HepG2 (cell line): ENCODE data around the gene MT1A. TPM values are rescaled to one million over a fixed set of nuclear protein-coding genes. Genes with fewer than 3 reads are reported as not detected.

ENCODE experiments used
- ARNT2 ChIP-seq: sonication (generic); formaldehyde crosslinking; IDR thresholded peaks from 2 replicates; pipeline ENCODE4 v1.8.0; 2022; ENCODE audit warnings: mild to moderate bottlenecking, low read depth, missing genetic modification reagents, moderate library complexity
- EZH2 ChIP-seq: conservative IDR thresholded peaks from 2 replicates; pipeline ENCODE4 v1.6.1; 2012; ENCODE audit warnings: mild to moderate bottlenecking, low read depth, low read length, moderate library complexity
- GPN1 ChIP-seq: sonication (generic); formaldehyde crosslinking; IDR thresholded peaks from 2 replicates; pipeline ENCODE4 v1.5.1; 2020; ENCODE audit warnings: missing genetic modification reagents, borderline replicate concordance
- GRHL1 ChIP-seq: sonication (generic); formaldehyde crosslinking; conservative IDR thresholded peaks from 2 replicates; pipeline ENCODE4 v1.8.0; 2022; ENCODE audit warnings: missing genetic modification reagents
- KDM3A ChIP-seq: IDR thresholded peaks from 2 replicates; pipeline ENCODE4 v1.6.1; 2018; ENCODE audit warnings: low read depth, missing compliant biosample characterization
- KLF12 ChIP-seq: sonication (generic); formaldehyde crosslinking; IDR thresholded peaks from 2 replicates; pipeline ENCODE4 v1.4.0; 2020; ENCODE audit warnings: missing genetic modification reagents, borderline replicate concordance
- MTA1 ChIP-seq: sonication (generic); formaldehyde crosslinking; IDR thresholded peaks from 2 replicates; pipeline ENCODE4 v1.4.0; 2020; ENCODE audit warnings: missing genetic modification reagents, mild to moderate bottlenecking, borderline replicate concordance
- MTF2 ChIP-seq: sonication (generic); formaldehyde crosslinking; IDR thresholded peaks from 2 replicates; pipeline ENCODE4 v1.5.0; 2020; ENCODE audit warnings: missing genetic modification reagents, borderline replicate concordance
- NAIF1 ChIP-seq: sonication (generic); formaldehyde crosslinking; IDR thresholded peaks from 2 replicates; pipeline ENCODE4 v1.5.0; 2020; ENCODE audit warnings: mild to moderate bottlenecking, missing genetic modification reagents, borderline replicate concordance
- NONO ChIP-seq, 2 experiments: fragments of 450-650 bp in 1 of 2; sonication (generic) in 1 of 2; formaldehyde crosslinking in 1 of 2; IDR thresholded peaks in 1 of 2; conservative IDR thresholded peaks in 1 of 2; 2 replicates each; pipeline versions ENCODE4 v1.6.1 to v1.8.0; 2017 to 2022; ENCODE audit warnings: mild to moderate bottlenecking in 1 of 2, missing genetic modification reagents in 1 of 2, moderate library complexity in 1 of 2
- PPARG ChIP-seq: conservative IDR thresholded peaks from 2 replicates; pipeline ENCODE4 v1.6.1; 2016; ENCODE audit warnings: missing biosample characterization, missing genetic modification reagents
- RBAK ChIP-seq: sonication (generic); formaldehyde crosslinking; IDR thresholded peaks from 2 replicates; pipeline ENCODE4 v1.5.1; 2020; ENCODE audit warnings: mild to moderate bottlenecking, missing genetic modification reagents
- REL ChIP-seq: sonication (generic); formaldehyde crosslinking; conservative IDR thresholded peaks from 2 replicates; pipeline ENCODE4 v1.8.0; 2022; ENCODE audit warnings: mild to moderate bottlenecking, missing genetic modification reagents, moderate library complexity
- RFXANK ChIP-seq: IDR thresholded peaks from 2 replicates; pipeline ENCODE4 v1.6.1; 2016
- SIX4 ChIP-seq: sonication (generic); formaldehyde crosslinking; IDR thresholded peaks from 2 replicates; pipeline ENCODE4 v1.4.0; 2020; ENCODE audit warnings: missing genetic modification reagents
- SP140L ChIP-seq: sonication (generic); formaldehyde crosslinking; IDR thresholded peaks from 2 replicates; pipeline ENCODE4 v1.4.0; 2020; ENCODE audit warnings: missing genetic modification reagents, borderline replicate concordance
- TBX2 ChIP-seq: sonication (generic); formaldehyde crosslinking; IDR thresholded peaks from 2 replicates; pipeline ENCODE4 v1.5.0; 2020; ENCODE audit warnings: missing genetic modification reagents, mild to moderate bottlenecking, borderline replicate concordance
- TGIF2 ChIP-seq: IDR thresholded peaks from 2 replicates; pipeline ENCODE4 v1.6.1; 2016; ENCODE audit warnings: control low read depth, missing compliant biosample characterization
- THAP11 ChIP-seq: IDR thresholded peaks from 2 replicates; pipeline ENCODE4 v1.6.1; 2016; ENCODE audit warnings: missing biosample characterization, missing genetic modification reagents
- XBP1 ChIP-seq: sonication (generic); formaldehyde crosslinking; IDR thresholded peaks from 2 replicates; pipeline ENCODE4 v1.5.0; 2020; ENCODE audit warnings: missing genetic modification reagents
- ZC3H4 ChIP-seq: sonication (generic); formaldehyde crosslinking; IDR thresholded peaks from 2 replicates; pipeline ENCODE4 v1.4.0; 2020; ENCODE audit warnings: missing genetic modification reagents, borderline replicate concordance
- ZNF230 ChIP-seq: sonication (generic); formaldehyde crosslinking; IDR thresholded peaks from 2 replicates; pipeline ENCODE4 v1.4.0; 2020; ENCODE audit warnings: mild to moderate bottlenecking, missing genetic modification reagents
- ZNF30 ChIP-seq: sonication (generic); formaldehyde crosslinking; IDR thresholded peaks from 2 replicates; pipeline ENCODE4 v1.5.0; 2020; ENCODE audit warnings: mild to moderate bottlenecking, missing genetic modification reagents
- ZNF343 ChIP-seq: sonication (generic); formaldehyde crosslinking; IDR thresholded peaks from 2 replicates; pipeline ENCODE4 v1.4.0; 2020; ENCODE audit warnings: mild to moderate bottlenecking, missing genetic modification reagents
- ZNF431 ChIP-seq: sonication (generic); formaldehyde crosslinking; IDR thresholded peaks from 2 replicates; pipeline ENCODE4 v1.9.0; 2022; ENCODE audit warnings: missing genetic modification reagents, low read depth, mild to moderate bottlenecking, borderline replicate concordance
- ZNF570 ChIP-seq: sonication (generic); formaldehyde crosslinking; IDR thresholded peaks from 2 replicates; pipeline ENCODE4 v1.4.0; 2020; ENCODE audit warnings: mild to moderate bottlenecking, missing genetic modification reagents, borderline replicate concordance
- ZNF879 ChIP-seq: sonication (generic); formaldehyde crosslinking; IDR thresholded peaks from 2 replicates; pipeline ENCODE4 v1.8.1; 2023; ENCODE audit warnings: missing genetic modification reagents
- ZSCAN25 ChIP-seq: sonication (generic); formaldehyde crosslinking; IDR thresholded peaks from 2 replicates; pipeline ENCODE4 v1.8.0; 2022; ENCODE audit warnings: mild to moderate bottlenecking, missing genetic modification reagents
- polyA plus RNA-seq, 8 experiments: library from polyadenylated mRNA; depleted of rRNA in 3 of 8; stranded (reverse) in 7 of 8; unstranded in 1 of 8; fragments of >200 nt; fragmentation: Illumina TruSeq in 4 of 8; extraction: Trizol in 4 of 8; gene quantifications; 2 replicates each; pipeline versions ENCODE4 v1.2.1 to v1.2.3, GENCODE V29; 2011 to 2016; ENCODE audit warnings: low read depth in 4 of 8, missing spikeins in 1 of 8, mixed read lengths in 1 of 8; ENCODE audit not compliant: insufficient read depth in 1 of 8
- total RNA-seq, 5 experiments: library from RNA; depleted of rRNA; stranded (reverse); fragments of >200 nt; fragmentation: Illumina TruSeq; extraction: Trizol; gene quantifications; 2 replicates each; pipeline ENCODE4 v1.2.3, GENCODE V29; 2016; ENCODE audit warnings: low read depth in 1 of 5
- TF ChIP-seq, protein P1 (sequence below): sonication (generic); formaldehyde crosslinking; IDR thresholded peaks from 2 replicates; pipeline ENCODE4 v1.4.0; 2020; ENCODE audit warnings: missing genetic modification reagents, low read depth, mild to moderate bottlenecking, borderline replicate concordance

The MT1A gene
- total and polyA plus RNA-seq, 2 of the 13 experiments (the other 11 are each of a cell fraction or from before 2014, with no cell fraction given), result 8.3 to 10.4 TPM

GRCh38 chr16:56667581-56668571 lies 29.4 kb downstream of the MT1A start, which contains the start of gene MT1G (continued):
- 0 out of 2 replicates have a peak, but pooled peaks have one; percentile 20 for TF ChIP-seq KLF12 (CRISPR knock-in tag)
- no peak; the same call in 1 of the 2 replicates for TF ChIP-seq GRHL1 (CRISPR knock-in tag)
- peak; percentile 28; the same call in 1 of the 2 replicates for TF ChIP-seq ZSCAN25 (CRISPR knock-in tag)
- TF ChIP-seq GPN1 (CRISPR knock-in tag), result no peak
- TF ChIP-seq TGIF2, result no peak
- no peak for TF ChIP-seq REL (CRISPR knock-in tag)
- TF ChIP-seq ZNF230, result 0 out of 2 replicates have a peak, but pooled peaks have one; percentile 31
- no peak for TF ChIP-seq NONO (IDR thresholded peaks at IDR 0.05)
- peak; percentile 70 for TF ChIP-seq NONO (CRISPR knock-in tag; conservative IDR thresholded peaks at IDR 0.05)
- 0 out of 2 replicates have a peak, but pooled peaks have one; percentile 70 for TF ChIP-seq ZNF879 (CRISPR knock-in tag)
- no peak for TF ChIP-seq ZNF30
- TF ChIP-seq ZNF570 (CRISPR knock-in tag), result no peak
- peak; percentile 84; the same call in 1 of the 2 replicates for TF ChIP-seq MTF2
- TF ChIP-seq, protein P1, sequence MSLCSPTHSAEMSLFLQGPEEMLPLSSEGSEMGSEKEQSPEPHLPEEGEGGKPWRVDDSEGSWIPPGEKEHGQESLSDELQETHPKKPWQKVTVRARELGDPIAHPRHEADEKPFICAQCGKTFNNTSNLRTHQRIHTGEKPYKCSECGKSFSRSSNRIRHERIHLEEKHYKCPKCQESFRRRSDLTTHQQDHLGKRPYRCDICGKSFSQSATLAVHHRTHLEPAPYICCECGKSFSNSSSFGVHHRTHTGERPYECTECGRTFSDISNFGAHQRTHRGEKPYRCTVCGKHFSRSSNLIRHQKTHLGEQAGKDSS (CRISPR knock-in tag), result no peak
- no peak for TF ChIP-seq ZC3H4
- peak; percentile 91 for TF ChIP-seq ZNF343 (CRISPR knock-in tag)
- peak; percentile 74; the same call in 1 of the 2 replicates for TF ChIP-seq TBX2
- TF ChIP-seq RFXANK (CRISPR knock-in tag), result no peak
- TF ChIP-seq ARNT2 (CRISPR knock-in tag), result no peak
- TF ChIP-seq MTA1 (CRISPR knock-in tag), result peak; percentile 89; the same call in 1 of the 2 replicates
- TF ChIP-seq XBP1 (CRISPR knock-in tag), result no peak
- TF ChIP-seq EZH2, result no peak
- no peak for TF ChIP-seq RBAK
- TF ChIP-seq NAIF1, result no peak
- TF ChIP-seq THAP11, result no peak
- no peak for TF ChIP-seq SIX4
- TF ChIP-seq SP140L (CRISPR knock-in tag), result no peak
- TF ChIP-seq ZNF431 (CRISPR knock-in tag), result no peak; the same call in 1 of the 2 replicates
- 0 out of 2 replicates have a peak, but pooled peaks have one; percentile 9 for TF ChIP-seq PPARG (CRISPR knock-in tag)
- TF ChIP-seq KDM3A, result peak; percentile 65; the same call in 1 of the 2 replicates
